Measurements from ENCODE around the gene SLC13A4.
A peak's percentile ranks its signal among the peaks of the same experiment; 100 is the strongest.
"Not testable (repeated sequence)": the region's sequence is repeated elsewhere in the genome, so short reads cannot be mapped to it uniquely, and the experiment has no call there.

Gene SLC13A4

GRCh38 chr7:135692606-135693005 is 35.4 kb downstream of the SLC13A4 start:
- not testable (repeated sequence) for DNase-seq

- DNase-seq, result peak; percentile 54
Measured at GRCh38 chr7:135692055-135692454, 35.9 kb downstream of the SLC13A4 start.

GRCh38 chr7:135690566-135690965 is 37.4 kb downstream of the SLC13A4 start:
- peak; percentile 70 for DNase-seq

GRCh38 chr7:135687466-135687865 is 40.5 kb downstream of the SLC13A4 start:
- no peak for DNase-seq

GRCh38 chr7:135685306-135686084 is 42.5 kb downstream of the SLC13A4 start:
- no peak for DNase-seq

GRCh38 chr7:135684699-135685098 is 43.3 kb downstream of the SLC13A4 start:
- DNase-seq, result no peak

GRCh38 chr7:135684136-135684535 is 43.9 kb downstream of the SLC13A4 start:
- DNase-seq, result peak; percentile 35

- no peak for DNase-seq
Measured at GRCh38 chr7:135683609-135684008, 44.4 kb downstream of the SLC13A4 start.

GRCh38 chr7:135682191-135682590 is 45.8 kb downstream of the SLC13A4 start:
- DNase-seq, result no peak

GRCh38 chr7:135681762-135682161 is 46.2 kb downstream of the SLC13A4 start:
- no peak for DNase-seq

GRCh38 chr7:135678612-135679575 is 49.1 kb downstream of the SLC13A4 start:
- DNase-seq, result peak; percentile 72

- DNase-seq, result peak; percentile 31
Measured at GRCh38 chr7:135673360-135673706, 54.7 kb downstream of the SLC13A4 start.

GRCh38 chr7:135672560-135673359 is 55.2 kb downstream of the SLC13A4 start:
- peak; percentile 67 for DNase-seq

GRCh38 chr7:135670179-135670578 is 57.8 kb downstream of the SLC13A4 start:
- DNase-seq, result peak; percentile 62

- DNase-seq, result no peak
Measured at GRCh38 chr7:135669774-135670173, 58.2 kb downstream of the SLC13A4 start.

GRCh38 chr7:135668852-135669395 is 59.1 kb downstream of the SLC13A4 start:
- not testable (repeated sequence) for DNase-seq

GRCh38 chr7:135667626-135668025 is 60.4 kb downstream of the SLC13A4 start:
- DNase-seq, result not testable (repeated sequence)

GRCh38 chr7:135666846-135667245 is 61.1 kb downstream of the SLC13A4 start:
- no peak for DNase-seq

- no peak for DNase-seq
Measured at GRCh38 chr7:135666156-135666555, 61.8 kb downstream of the SLC13A4 start.

- DNase-seq, result no peak
Measured at GRCh38 chr7:135665042-135665441, 62.9 kb downstream of the SLC13A4 start.

GRCh38 chr7:135664046-135664589 is 63.9 kb downstream of the SLC13A4 start:
- DNase-seq, result peak; percentile 28
